ENCODE data around the gene FFAR1.

DNA sequence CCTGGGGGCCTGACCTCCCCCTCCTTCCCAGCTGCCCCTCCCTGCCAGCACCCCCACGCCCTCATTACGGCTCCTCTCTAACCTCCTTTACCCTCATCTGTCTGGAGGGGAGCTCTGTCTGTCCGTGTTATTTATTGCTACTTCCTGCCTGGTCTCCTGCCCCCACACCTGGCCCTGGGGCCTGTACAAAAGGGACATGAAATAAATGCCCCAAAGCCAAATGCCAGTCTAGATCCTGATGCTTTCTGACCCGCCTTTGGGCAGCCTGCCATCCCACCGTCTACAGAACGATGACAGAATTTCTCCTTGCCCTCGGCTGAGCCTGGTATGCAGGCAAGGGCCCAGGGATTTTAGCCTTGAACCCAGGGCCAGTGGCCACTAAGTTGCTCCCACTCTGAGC lies 34.1 kb upstream of the FFAR1 start:
- TF ChIP-seq CTCF (IDR thresholded peaks at IDR 0.05): no peak
- no peak for TF ChIP-seq POLR2A (IDR thresholded peaks at IDR 0.05)
- no peak for TF ChIP-seq EP300 (IDR thresholded peaks at IDR 0.05; ENCODE audit: low read depth)
- no peak for TF ChIP-seq POLR2AphosphoS5 (IDR thresholded peaks at IDR 0.05)

All from transverse colon (tissue), 4 donors.